K562 (cell line): ENCODE data around the gene COL20A1. TPM values are rescaled to one million over a fixed set of nuclear protein-coding genes. Genes with fewer than 3 reads are reported as not detected.

Experiments
- MXI1 ChIP-seq: IDR thresholded peaks from 2 replicates; pipeline ENCODE4 v1.6.1; 2011; ENCODE audit warnings: low read depth, mild to moderate bottlenecking, improper control_type of control experiment, low read length
- polyA plus RNA-seq, 8 experiments: library from polyadenylated mRNA; depleted of rRNA in 4 of 8; stranded (reverse) in 5 of 8; unstranded in 3 of 8; fragments of >200 nt; fragmentation: Nextera tagmentation in 2 of 8; fragmentation: Illumina TruSeq in 1 of 8; extraction: Ambion mirVana in 2 of 8; extraction: Trizol in 1 of 8; gene quantifications; 2 replicates each; pipeline versions ENCODE4 v1.2.1 to v1.2.3, GENCODE V29; 2011 to 2014; ENCODE audit warnings: inconsistent platforms in 1 of 8, missing spikeins in 1 of 8
- total RNA-seq, 7 experiments: library from RNA; depleted of rRNA in 6 of 7; stranded (reverse); fragments of >200 nt in 6 of 7; fragmentation: Illumina TruSeq in 2 of 7; extraction: Trizol in 2 of 7; gene quantifications; 2 replicates each; pipeline versions ENCODE4 v1.2.1 to v1.2.3, GENCODE V29; 2011 to 2021; ENCODE audit warnings: low replicate concordance in 1 of 7
- TF ChIP-seq, protein P1 (sequence below), 2 experiments: fragments of 450-650 bp; formaldehyde crosslinking in 1 of 2; IDR thresholded peaks; 2 replicates each; pipeline versions ENCODE4 v1.4.0 to v1.6.1; 2014 to 2020; ENCODE audit warnings: mild to moderate bottlenecking in 2 of 2, borderline replicate concordance in 1 of 2, low read depth in 1 of 2
- TF ChIP-seq, protein P2 (sequence below): sonication (generic); formaldehyde crosslinking; IDR thresholded peaks from 2 replicates; pipeline ENCODE4 v1.8.0; 2022; ENCODE audit warnings: missing genetic modification reagents, mild to moderate bottlenecking, borderline replicate concordance
- TF ChIP-seq, protein P3 (sequence below): sonication (generic); formaldehyde crosslinking; IDR thresholded peaks from 2 replicates; pipeline ENCODE4 v1.8.0; 2022; ENCODE audit warnings: mild to moderate bottlenecking, missing genetic modification reagents
- TF ChIP-seq, protein P4 (sequence below): sonication (generic); formaldehyde crosslinking; IDR thresholded peaks from 2 replicates; pipeline ENCODE4 v1.8.1; 2023; ENCODE audit warnings: mild to moderate bottlenecking, missing genetic modification reagents

COL20A1 gene
- total and polyA plus RNA-seq, 9 of the 15 experiments (the other 6 are each of a cell fraction or from before 2014, with no cell fraction given) = not detected

DNA sequence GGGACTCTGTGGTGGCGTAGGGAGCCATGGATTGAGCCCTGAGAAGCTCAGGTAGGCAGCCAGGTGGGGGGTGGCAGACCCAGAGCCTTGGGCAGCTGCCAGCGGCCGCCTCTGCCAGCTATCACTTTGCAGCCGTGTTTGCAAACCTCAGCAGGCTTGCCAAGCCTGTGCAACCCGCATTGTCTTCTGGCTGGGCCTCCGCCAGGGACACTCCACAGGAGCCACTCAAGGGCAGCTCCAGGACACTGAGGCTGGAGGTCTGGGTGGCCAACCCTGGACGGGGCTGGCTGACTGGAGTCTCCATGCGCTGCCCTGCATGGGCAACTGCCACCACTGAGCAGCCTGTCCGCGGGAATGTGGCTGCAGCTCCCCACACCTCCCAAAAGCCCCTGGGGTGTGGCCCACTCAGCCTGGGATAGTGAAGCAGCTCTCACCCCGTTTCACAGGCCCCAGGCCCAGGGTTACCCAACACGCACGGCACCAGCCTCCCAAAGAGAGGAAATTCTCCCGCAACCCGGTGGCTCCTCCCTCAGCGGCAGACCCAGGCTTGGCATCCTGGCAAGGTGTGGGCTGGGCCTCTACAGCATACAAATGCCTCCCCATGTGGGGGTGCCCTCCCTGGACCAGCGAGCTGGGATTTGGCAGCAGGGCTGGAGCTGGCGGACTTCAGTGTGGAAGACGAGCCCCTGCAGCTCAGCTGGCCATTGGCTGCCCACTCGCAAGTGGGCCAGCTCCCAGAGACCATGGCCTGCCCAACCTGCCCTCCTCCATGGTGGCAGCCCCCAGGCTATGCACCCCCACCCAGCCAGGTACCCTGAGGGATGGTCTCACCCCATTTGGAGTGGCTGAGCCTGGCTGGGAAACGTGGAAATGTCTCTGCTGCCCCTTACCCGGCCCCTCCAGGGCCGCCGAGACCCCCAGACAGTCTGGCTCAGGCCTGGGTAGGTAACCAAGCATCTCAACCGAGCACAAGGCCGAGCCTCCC lies 65.2 kb downstream of the COL20A1 start (continued):
- TF ChIP-seq, protein P1, sequence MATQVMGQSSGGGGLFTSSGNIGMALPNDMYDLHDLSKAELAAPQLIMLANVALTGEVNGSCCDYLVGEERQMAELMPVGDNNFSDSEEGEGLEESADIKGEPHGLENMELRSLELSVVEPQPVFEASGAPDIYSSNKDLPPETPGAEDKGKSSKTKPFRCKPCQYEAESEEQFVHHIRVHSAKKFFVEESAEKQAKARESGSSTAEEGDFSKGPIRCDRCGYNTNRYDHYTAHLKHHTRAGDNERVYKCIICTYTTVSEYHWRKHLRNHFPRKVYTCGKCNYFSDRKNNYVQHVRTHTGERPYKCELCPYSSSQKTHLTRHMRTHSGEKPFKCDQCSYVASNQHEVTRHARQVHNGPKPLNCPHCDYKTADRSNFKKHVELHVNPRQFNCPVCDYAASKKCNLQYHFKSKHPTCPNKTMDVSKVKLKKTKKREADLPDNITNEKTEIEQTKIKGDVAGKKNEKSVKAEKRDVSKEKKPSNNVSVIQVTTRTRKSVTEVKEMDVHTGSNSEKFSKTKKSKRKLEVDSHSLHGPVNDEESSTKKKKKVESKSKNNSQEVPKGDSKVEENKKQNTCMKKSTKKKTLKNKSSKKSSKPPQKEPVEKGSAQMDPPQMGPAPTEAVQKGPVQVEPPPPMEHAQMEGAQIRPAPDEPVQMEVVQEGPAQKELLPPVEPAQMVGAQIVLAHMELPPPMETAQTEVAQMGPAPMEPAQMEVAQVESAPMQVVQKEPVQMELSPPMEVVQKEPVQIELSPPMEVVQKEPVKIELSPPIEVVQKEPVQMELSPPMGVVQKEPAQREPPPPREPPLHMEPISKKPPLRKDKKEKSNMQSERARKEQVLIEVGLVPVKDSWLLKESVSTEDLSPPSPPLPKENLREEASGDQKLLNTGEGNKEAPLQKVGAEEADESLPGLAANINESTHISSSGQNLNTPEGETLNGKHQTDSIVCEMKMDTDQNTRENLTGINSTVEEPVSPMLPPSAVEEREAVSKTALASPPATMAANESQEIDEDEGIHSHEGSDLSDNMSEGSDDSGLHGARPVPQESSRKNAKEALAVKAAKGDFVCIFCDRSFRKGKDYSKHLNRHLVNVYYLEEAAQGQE (IDR thresholded peaks at IDR 0.05; ENCODE audit: borderline replicate concordance) = no peak
- TF ChIP-seq, protein P1 (CRISPR knock-in tag; IDR thresholded peaks at IDR 0.05; ENCODE audit: low read depth) = no peak
- no peak for TF ChIP-seq MXI1
- TF ChIP-seq, protein P2, sequence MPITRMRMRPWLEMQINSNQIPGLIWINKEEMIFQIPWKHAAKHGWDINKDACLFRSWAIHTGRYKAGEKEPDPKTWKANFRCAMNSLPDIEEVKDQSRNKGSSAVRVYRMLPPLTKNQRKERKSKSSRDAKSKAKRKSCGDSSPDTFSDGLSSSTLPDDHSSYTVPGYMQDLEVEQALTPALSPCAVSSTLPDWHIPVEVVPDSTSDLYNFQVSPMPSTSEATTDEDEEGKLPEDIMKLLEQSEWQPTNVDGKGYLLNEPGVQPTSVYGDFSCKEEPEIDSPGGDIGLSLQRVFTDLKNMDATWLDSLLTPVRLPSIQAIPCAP = no peak
- TF ChIP-seq, protein P3, sequence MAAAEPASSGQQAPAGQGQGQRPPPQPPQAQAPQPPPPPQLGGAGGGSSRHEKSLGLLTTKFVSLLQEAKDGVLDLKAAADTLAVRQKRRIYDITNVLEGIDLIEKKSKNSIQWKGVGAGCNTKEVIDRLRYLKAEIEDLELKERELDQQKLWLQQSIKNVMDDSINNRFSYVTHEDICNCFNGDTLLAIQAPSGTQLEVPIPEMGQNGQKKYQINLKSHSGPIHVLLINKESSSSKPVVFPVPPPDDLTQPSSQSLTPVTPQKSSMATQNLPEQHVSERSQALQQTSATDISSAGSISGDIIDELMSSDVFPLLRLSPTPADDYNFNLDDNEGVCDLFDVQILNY (CRISPR knock-in tag) = no peak
- TF ChIP-seq, protein P4, sequence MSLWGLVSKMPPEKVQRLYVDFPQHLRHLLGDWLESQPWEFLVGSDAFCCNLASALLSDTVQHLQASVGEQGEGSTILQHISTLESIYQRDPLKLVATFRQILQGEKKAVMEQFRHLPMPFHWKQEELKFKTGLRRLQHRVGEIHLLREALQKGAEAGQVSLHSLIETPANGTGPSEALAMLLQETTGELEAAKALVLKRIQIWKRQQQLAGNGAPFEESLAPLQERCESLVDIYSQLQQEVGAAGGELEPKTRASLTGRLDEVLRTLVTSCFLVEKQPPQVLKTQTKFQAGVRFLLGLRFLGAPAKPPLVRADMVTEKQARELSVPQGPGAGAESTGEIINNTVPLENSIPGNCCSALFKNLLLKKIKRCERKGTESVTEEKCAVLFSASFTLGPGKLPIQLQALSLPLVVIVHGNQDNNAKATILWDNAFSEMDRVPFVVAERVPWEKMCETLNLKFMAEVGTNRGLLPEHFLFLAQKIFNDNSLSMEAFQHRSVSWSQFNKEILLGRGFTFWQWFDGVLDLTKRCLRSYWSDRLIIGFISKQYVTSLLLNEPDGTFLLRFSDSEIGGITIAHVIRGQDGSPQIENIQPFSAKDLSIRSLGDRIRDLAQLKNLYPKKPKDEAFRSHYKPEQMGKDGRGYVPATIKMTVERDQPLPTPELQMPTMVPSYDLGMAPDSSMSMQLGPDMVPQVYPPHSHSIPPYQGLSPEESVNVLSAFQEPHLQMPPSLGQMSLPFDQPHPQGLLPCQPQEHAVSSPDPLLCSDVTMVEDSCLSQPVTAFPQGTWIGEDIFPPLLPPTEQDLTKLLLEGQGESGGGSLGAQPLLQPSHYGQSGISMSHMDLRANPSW (CRISPR knock-in tag) = no peak
